Stimulated activated CD8-positive, alpha-beta memory T cell treated with anti-CD3 and anti-CD28 coated beads, Interleukin-12 subunit alpha, Interleukin-12 subunit beta, amount 100 ng/mL, for 24 hours (primary cell): ENCODE results near the gene PCK1.

ENCODE experiments used
- DNase-seq: peaks from one replicate; pipeline ENCODE4 v3.0.0-alpha.2; 2020; ENCODE audit errors: extremely low read depth

The PCK1 gene

GRCh38 chr20:57576617-57577550 lies 16.0 kb downstream of the PCK1 start:
- no peak for DNase-seq

- DNase-seq = no peak
These were observed 17.0 kb downstream of the PCK1 start for GRCh38 chr20:57577679-57578475.

- DNase-seq = no peak
These were observed 17.7 kb downstream of the PCK1 start for GRCh38 chr20:57578476-57579165.

GRCh38 chr20:57579331-57579897 lies 18.5 kb downstream of the PCK1 start:
- no peak for DNase-seq

GRCh38 chr20:57579898-57580447 lies 19.1 kb downstream of the PCK1 start:
- no peak for DNase-seq

GRCh38 chr20:57580478-57581201 lies 19.7 kb downstream of the PCK1 start:
- no peak for DNase-seq

GRCh38 chr20:57581202-57582028 lies 20.5 kb downstream of the PCK1 start:
- DNase-seq = no peak

GRCh38 chr20:57582029-57582378 lies 21.1 kb downstream of the PCK1 start:
- no peak for DNase-seq

- no peak for DNase-seq
These were observed 21.8 kb downstream of the PCK1 start for GRCh38 chr20:57582432-57583288.

GRCh38 chr20:57583289-57584257 lies 22.7 kb downstream of the PCK1 start:
- no peak for DNase-seq

- no peak for DNase-seq
These were observed 24.0 kb downstream of the PCK1 start for GRCh38 chr20:57584768-57585461.

- no peak for DNase-seq
These were observed 24.7 kb downstream of the PCK1 start for GRCh38 chr20:57585466-57586213.

- no peak for DNase-seq
These were observed 25.5 kb downstream of the PCK1 start for GRCh38 chr20:57586370-57586793.

GRCh38 chr20:57586943-57587277 lies 26.0 kb downstream of the PCK1 start:
- DNase-seq = no peak

GRCh38 chr20:57587278-57587988 lies 26.5 kb downstream of the PCK1 start:
- DNase-seq = no peak

- no peak for DNase-seq
These were observed 27.1 kb downstream of the PCK1 start for GRCh38 chr20:57587989-57588377.
